GM12892 (cell line): ENCODE results near the gene NLRC5.

ENCODE experiments used
- DNase-seq: peaks from one replicate; pipeline ENCODE4 v3.0.0; 2011; ENCODE audit not compliant: insufficient read length
- FAIRE-seq: peaks from 2 replicates; lab custom pipeline; 2011; peaks lifted over from hg19 to GRCh38; lab: Jason Lieb, UNC
- POLR2A ChIP-seq: IDR thresholded peaks from 2 replicates; pipeline ENCODE4 v1.6.1; 2011; ENCODE audit warnings: low read depth, low read length, control low read depth
- POLR2AphosphoS5 ChIP-seq: IDR thresholded peaks from 2 replicates; pipeline ENCODE4 v1.6.1; 2011; ENCODE audit warnings: low read depth, low read length, control low read depth
- TAF1 ChIP-seq: IDR thresholded peaks from 2 replicates; pipeline ENCODE4 v1.6.1; 2011; ENCODE audit warnings: low read depth, mild to moderate bottlenecking, control low read depth, low read length, borderline replicate concordance

The NLRC5 gene

DNA sequence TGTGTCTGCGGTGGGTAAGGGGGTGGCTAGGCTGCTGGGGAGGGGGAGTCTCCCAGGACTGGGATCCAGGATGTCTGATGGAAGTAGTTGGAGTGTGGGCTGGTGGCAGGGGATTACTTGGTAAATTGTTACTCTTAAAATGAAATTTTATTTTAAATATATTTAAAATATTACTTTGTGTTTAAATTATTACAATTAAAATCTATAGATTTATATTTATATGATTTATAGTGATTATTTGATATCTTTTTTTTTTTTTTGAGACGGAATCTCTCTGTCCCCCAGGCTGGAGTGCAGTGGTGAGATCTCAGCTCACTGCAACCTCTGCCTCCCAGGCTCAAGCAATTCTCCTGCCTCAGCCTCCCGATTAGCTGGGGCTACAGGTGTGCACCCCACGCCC, 121.6 kb downstream of the NLRC5 start:
- TF ChIP-seq POLR2AphosphoS5: no peak
- no peak for TF ChIP-seq POLR2A
- TF ChIP-seq TAF1: no peak
- DNase-seq (no peak), FAIRE-seq (no peak)

DNA sequence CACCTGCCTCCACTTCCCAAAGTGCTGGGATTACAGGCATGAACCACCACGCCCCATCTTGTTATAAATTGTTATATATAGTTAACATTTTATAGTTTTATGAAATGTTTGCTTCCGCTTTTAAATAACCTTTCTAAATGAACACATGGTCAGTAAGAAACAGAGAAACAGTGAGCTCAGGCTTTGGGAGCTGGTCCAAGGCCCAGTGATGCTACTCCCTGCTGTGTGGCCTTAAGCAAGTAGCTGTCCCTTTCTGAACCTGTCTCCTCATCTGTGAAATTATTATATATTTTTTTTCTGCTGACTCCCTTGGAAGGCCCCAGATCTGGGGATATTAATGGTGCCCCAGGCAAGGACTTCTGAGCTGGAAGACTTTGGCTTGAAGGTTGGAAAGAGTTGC, 122.1 kb downstream of the NLRC5 start:
- TF ChIP-seq POLR2A (no peak), TAF1 (no peak), POLR2AphosphoS5 (no peak)
- FAIRE-seq: no peak

DNA sequence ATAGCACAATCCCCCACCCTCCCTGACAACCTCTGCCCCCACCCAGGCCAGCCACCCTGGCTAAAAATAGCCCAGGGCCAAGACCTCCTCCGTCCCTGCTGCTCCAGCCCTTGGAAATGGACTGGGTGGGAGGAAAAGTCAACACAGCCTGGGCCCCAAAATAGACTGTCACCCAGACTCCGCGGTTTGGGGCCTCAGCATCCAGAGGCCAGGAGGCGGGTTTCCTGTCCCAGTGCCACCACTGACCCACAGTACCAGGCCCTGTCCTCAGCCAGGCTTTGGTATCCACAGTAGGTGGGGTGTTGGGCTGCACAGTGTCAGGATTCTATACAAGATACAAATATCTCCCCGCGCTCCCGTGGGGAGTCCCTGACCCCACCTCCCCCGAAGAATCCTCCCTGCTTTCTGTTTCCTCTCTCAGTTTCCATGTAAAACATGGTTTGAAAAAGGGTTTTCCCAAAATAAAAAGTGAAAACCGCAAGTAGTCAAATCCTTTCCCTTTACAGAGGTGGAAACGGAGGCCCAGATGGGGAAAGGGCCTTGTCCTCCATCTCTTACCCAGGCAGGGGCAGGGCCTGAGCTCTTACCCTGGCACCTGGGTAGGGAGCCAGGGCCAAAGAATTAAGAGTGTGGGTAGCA, 123.2 kb downstream of the NLRC5 start:
- TF ChIP-seq TAF1 (no peak), POLR2A (no peak), POLR2AphosphoS5 (no peak)
- no peak for FAIRE-seq

More for the DNA sequence above, 122.1 kb downstream of the NLRC5 start:
- DNase-seq: no peak

DNA sequence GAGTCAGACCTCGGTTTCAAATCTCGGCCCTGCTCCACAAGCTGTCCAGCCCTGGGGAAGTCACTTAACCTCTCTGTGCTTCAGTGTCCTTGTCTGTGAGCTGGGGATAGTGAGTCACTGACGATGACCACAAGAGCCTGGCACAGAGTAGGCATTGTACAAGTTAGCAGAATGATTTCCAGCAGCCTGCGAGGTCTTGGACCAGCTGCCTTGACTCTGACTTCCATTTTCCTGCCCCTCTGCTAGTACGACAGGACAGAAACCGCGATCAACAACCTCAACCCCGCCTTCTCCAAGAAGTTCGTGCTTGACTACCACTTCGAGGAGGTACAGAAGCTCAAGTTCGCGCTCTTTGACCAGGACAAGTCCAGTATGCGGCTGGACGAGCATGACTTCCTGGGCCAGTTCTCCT, 123.7 kb downstream of the NLRC5 start:
- DNase-seq: no peak
- TF ChIP-seq POLR2A: no peak
- no peak for TF ChIP-seq POLR2AphosphoS5
- no peak for TF ChIP-seq TAF1
- peak; percentile 54 for FAIRE-seq

More for the DNA sequence above, 123.2 kb downstream of the NLRC5 start:
- DNase-seq: no peak

DNA sequence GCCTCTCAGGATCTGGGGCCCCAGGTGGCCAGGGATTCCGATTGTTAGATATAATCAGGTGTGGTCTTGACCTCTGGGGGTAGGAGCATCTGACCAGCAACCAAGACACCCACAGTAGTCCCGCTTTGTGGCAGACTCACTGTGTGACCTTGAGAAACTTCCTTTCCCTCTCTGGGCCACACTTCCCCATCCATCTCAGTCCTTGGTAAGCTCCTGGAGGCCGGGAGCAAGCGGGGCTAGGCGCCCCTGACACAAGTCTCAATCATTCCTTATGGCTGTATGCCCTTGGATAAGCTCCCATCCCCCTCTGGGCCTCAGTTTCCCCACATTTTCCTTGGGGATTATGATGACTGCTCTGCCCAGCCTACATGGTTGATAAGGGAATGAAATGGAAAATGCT, 124.3 kb downstream of the NLRC5 start:
- FAIRE-seq (no peak), DNase-seq (no peak)
- TF ChIP-seq TAF1 (no peak), POLR2A (no peak), POLR2AphosphoS5 (no peak)

DNA sequence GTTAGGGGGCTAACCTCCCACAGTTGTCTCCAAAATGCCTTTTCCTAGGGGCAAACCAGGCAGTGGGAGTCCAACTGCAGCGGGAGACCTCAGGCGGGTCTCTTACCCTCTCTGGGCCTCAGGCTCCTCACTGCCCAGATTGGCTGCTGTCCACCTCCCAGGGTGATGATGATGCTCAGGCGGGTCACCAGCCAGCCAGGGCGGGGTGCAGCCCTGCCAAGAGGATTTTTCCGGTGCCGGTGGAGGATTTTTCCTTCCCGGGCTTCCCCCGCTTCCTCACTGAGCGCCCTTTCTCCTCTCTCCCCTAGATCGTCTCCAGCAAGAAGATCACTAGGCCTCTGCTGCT, 125.8 kb downstream of the NLRC5 start:
- no peak for DNase-seq
- no peak for TF ChIP-seq POLR2A
- TF ChIP-seq POLR2AphosphoS5: no peak
- TF ChIP-seq TAF1: no peak
- no peak for FAIRE-seq

DNA sequence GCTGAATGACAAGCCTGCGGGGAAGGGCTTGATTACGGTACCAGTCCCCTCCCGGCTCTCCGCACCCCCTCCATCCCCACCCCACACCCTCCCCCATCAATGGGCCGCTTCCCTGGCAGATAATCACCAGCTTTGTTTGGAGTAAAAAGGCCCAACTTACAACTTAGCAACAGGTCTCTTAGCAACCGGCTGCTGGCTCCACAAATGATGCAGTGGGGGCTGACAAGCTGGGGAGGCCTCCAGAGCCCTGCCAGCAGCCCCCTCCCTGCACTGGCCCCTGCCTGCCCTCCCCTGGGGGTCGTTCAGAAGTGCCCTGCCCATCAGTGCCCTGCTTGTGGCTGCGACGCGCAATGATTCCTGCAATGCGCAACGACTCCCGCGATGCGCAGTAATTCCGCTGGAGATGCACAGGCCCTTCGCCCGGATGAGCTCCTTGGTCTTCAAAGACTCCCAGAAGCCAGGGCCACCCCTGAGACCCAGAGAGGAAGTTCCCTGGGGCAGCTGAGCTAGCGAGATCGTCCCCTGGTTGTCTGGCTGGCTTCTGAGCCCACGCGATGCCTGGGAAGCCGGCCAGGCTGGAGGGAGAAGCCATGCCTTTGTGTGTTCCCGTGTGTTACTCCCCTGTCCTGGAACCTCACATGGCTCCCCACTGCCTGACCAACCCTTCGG, 126.3 kb downstream of the NLRC5 start:
- DNase-seq (no peak), FAIRE-seq (no peak)
- TF ChIP-seq POLR2AphosphoS5 (no peak), TAF1 (no peak), POLR2A (no peak)

DNA sequence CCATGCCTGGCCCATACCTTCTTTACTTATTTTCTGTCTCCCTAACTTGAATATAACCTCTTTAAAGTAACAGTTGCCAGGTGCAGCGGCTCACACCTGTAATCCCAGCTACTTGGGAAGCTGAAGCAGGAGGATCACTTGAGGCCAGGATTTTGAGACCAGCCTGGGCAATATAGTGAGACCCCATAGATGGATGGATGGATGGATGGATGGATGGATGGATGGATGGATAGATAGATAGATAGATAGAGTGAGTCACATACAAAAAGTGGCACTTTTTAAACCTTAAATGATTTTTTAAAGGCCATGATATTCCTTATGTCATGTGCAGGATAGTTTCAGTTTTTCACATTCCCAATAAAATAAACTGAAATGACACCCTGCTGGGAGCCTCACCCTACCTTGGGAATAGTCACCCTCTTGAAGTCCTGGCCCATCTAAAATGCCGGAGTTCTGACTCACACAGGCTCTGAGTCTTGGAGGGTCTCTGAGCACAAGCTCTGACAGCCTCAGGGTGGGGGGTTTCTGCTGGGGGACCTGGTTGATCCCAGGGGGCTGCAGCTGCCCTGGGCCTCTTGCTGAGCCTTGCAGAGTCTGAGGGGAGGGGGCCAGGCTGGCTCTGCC, 129.2 kb downstream of the NLRC5 start:
- TF ChIP-seq POLR2A: no peak
- no peak for TF ChIP-seq TAF1
- TF ChIP-seq POLR2AphosphoS5: no peak
- FAIRE-seq (no peak), DNase-seq (no peak)

DNA sequence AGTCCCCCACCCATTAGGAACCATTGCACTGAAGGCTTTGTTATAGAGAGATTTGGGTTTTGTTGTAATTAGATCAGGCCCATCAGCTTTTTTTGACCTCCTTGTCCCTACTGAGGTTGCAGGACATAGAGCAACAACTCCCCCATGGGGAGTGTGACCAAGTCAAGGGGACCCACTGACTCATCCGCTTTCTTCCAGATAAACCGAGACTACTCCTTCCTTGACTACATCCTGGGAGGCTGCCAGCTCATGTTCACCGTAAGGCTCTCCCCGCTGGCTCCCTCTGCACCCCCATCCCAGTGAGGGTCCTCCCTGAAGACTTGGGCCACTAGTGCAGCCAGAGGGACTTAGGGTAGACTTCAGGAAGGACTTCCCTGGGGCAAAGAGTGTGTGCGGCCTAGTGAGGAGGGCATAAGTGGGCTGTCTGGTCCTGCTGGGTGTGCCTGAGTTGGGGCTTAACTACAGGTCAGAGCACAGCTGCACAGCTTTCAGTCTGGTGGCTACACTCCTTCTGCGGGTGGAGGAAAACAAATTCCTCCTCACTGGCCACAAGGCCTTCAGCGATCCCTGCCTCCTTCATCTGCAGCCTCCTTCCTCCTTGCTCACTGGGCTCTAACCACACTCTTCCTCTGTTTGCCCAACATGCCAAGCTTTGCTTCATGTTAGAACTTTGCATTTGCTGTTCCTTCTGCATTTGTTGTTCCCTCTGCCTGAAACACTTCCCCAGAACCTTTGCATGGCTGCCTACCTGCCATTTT, 134.0 kb downstream of the NLRC5 start:
- no peak for FAIRE-seq
- TF ChIP-seq TAF1 (no peak), POLR2AphosphoS5 (no peak), POLR2A (no peak)
- no peak for DNase-seq

DNA sequence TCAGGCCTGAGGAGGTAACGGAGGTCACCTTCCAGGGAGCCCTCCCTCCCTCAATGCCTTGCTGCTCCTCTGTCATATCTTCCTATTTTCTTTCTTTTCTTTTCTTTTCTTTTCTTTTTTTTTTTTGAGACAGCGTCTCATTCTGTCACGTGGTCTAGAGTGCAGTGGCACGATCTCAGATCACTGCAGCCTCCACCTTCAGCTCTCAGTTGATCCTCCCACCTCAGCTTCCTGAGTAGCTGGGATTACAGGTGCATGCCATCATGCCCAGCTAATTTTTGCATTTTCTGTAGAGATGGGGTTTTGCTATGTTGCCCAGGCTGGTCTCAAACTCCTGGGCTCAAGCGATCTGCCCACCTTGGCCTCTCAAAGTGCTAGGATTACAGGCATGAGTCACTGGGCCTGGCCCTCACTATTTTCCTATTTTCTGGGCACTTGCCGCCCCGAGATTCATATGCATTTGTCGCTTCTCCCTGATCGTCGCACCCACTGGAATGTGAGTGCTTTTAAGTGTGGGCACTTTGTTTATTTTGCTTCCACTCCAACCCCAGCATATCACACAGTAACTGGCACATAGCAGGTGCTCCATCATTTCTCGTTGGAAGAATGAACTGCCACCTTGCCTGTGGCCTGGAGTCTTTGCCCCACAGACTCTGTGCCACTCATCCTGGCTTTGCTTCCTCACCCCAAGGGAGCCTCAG, 134.8 kb downstream of the NLRC5 start:
- TF ChIP-seq TAF1: no peak
- no peak for TF ChIP-seq POLR2A
- no peak for TF ChIP-seq POLR2AphosphoS5
- FAIRE-seq (no peak), DNase-seq (no peak)

DNA sequence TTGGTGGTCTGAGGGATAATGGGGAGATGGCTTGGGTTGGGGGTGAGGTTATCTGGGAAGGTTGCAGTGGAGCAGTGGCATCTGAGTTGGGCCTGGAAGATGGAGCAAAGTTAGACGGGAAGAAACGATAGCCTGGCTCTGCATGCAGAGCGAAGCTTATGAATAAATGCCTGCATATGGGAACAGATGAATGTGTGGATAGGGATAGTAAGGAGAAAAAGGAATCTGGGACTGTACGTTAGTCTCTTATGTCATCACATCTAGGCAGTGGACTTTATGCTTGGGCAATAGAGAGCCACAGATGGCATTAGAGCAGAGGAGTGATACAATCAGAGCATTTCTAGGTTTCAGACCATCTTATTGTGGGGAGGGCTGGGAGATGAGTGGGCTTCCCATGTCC, 136.0 kb downstream of the NLRC5 start:
- DNase-seq: no peak
- FAIRE-seq: peak; percentile 53
- TF ChIP-seq TAF1 (no peak), POLR2AphosphoS5 (no peak), POLR2A (no peak)
